CD14-positive monocyte (primary cell): ENCODE results near the gene KIAA1328. TPM values are rescaled to one million over a fixed set of nuclear protein-coding genes. Genes with fewer than 3 reads are reported as not detected.

Source experiments
- DNase-seq, 3 donors: peaks; one replicate each; pipeline ENCODE4 v3.0.0-alpha.2; 2011 to 2022
- H2AFZ ChIP-seq: 2 replicates; pipeline ENCODE4 v1.6.0; 2012; ENCODE audit warnings: mild to moderate bottlenecking, low read depth, low read length, inconsistent platforms; ENCODE audit not compliant: insufficient read depth, poor library complexity, severe bottlenecking
- H3K27ac ChIP-seq, 2 donors: 1 replicate in 1 of 2; 2 replicates in 1 of 2; pipeline ENCODE4 v1.5.1; 2012 to 2013; ENCODE audit warnings: low read length in 2 of 2, control low read depth in 1 of 2, inconsistent platforms in 1 of 2, low read depth in 1 of 2, mild to moderate bottlenecking in 1 of 2
- H3K27me3 ChIP-seq, 2 donors: one replicate each; pipeline versions ENCODE4 v1.6.0 to v1.6.1; 2011 to 2013; ENCODE audit warnings: low read length in 2 of 2; ENCODE audit not compliant: control insufficient read depth in 2 of 2, insufficient read depth in 2 of 2
- H3K36me3 ChIP-seq, 2 donors: replicated peaks in 1 of 2; 1 replicate in 1 of 2; 2 replicates in 1 of 2; pipeline versions ENCODE4 v1.5.1 to v1.6.1; 2012 to 2013; ENCODE audit warnings: low read length in 2 of 2, control low read depth in 1 of 2, inconsistent platforms in 1 of 2, mild to moderate bottlenecking in 1 of 2; ENCODE audit not compliant: insufficient read depth in 2 of 2, control insufficient read depth in 1 of 2
- H3K4me1 ChIP-seq, 2 donors: 1 replicate in 1 of 2; 2 replicates in 1 of 2; pipeline versions ENCODE4 v1.5.1 to v1.6.1; 2012 to 2013; ENCODE audit warnings: low read length in 2 of 2, control low read depth in 1 of 2, inconsistent platforms in 1 of 2, mild to moderate bottlenecking in 1 of 2, moderate library complexity in 1 of 2; ENCODE audit not compliant: insufficient read depth in 2 of 2, control insufficient read depth in 1 of 2
- H3K4me2 ChIP-seq: replicated peaks from 2 replicates; pipeline ENCODE3; 2012; ENCODE audit warnings: low read length, moderate library complexity, mild to moderate bottlenecking; ENCODE audit not compliant: poor library complexity, severe bottlenecking; ENCODE audit errors: extremely low read depth
- H3K4me3 ChIP-seq, 3 experiments: fragments of 200-600 bp in 1 of 3; sonication (generic) in 1 of 3; replicated peaks in 1 of 3; 1 replicate in 2 of 3; 2 replicates in 1 of 3; pipeline ENCODE4 v1.5.1; 2011 to 2013; ENCODE audit warnings: low read length in 3 of 3, mild to moderate bottlenecking in 3 of 3, control low read depth in 2 of 3, low read depth in 2 of 3, inconsistent platforms in 1 of 3, moderate library complexity in 1 of 3
- H3K79me2 ChIP-seq: 2 replicates; pipeline ENCODE4 v1.6.0; 2012; ENCODE audit warnings: mild to moderate bottlenecking, control low read depth, inconsistent platforms, low read length, moderate library complexity; ENCODE audit not compliant: insufficient read depth
- H3K9ac ChIP-seq: 2 replicates; pipeline ENCODE4 v1.6.0; 2017; ENCODE audit warnings: low read length, mild to moderate bottlenecking; ENCODE audit not compliant: insufficient read depth, poor library complexity, severe bottlenecking
- H3K9me3 ChIP-seq, 2 donors: replicated peaks in 1 of 2; 1 replicate in 1 of 2; 2 replicates in 1 of 2; pipeline versions ENCODE4 v1.5.1 to v1.6.1; 2012 to 2013; ENCODE audit warnings: low read length in 2 of 2, control low read depth in 1 of 2; ENCODE audit not compliant: control insufficient read depth in 1 of 2, insufficient read depth in 1 of 2
- H4K20me1 ChIP-seq: 2 replicates; pipeline ENCODE4 v1.6.0; 2012; ENCODE audit warnings: mild to moderate bottlenecking, low read length, control low read depth, moderate library complexity; ENCODE audit not compliant: insufficient read depth
- H3K27ac Mint-ChIP-seq, 7 donors: one replicate each; pipeline ENCODE4 v1.8.0; 2020; ENCODE audit warnings: mild to moderate bottlenecking in 7 of 7, mixed read lengths in 7 of 7, moderate library complexity in 6 of 7, inconsistent platforms in 2 of 7
- H3K27me3 Mint-ChIP-seq, 3 donors: one replicate each; pipeline ENCODE4 v1.8.0; 2021 to 2022; ENCODE audit warnings: low read depth in 3 of 3, mild to moderate bottlenecking in 3 of 3, mixed read lengths in 3 of 3, moderate library complexity in 3 of 3, inconsistent platforms in 1 of 3
- H3K36me3 Mint-ChIP-seq, 2 donors: one replicate each; pipeline ENCODE4 v1.8.0; 2020; ENCODE audit warnings: mixed read lengths in 2 of 2, inconsistent platforms in 1 of 2, mild to moderate bottlenecking in 1 of 2
- H3K4me1 Mint-ChIP-seq: one replicate; pipeline ENCODE4 v1.8.0; 2020; ENCODE audit warnings: mild to moderate bottlenecking, mixed read lengths
- H3K4me3 Mint-ChIP-seq, 2 donors: one replicate each; pipeline ENCODE4 v1.8.0; 2020; ENCODE audit warnings: mild to moderate bottlenecking in 2 of 2, mixed read lengths in 2 of 2, moderate library complexity in 1 of 2
- H3K9me3 Mint-ChIP-seq, 7 donors: one replicate each; pipeline ENCODE4 v1.8.0; 2020 to 2022; ENCODE audit warnings: mixed read lengths in 7 of 7, mild to moderate bottlenecking in 6 of 7, moderate library complexity in 6 of 7, inconsistent platforms in 2 of 7
- CTCF ChIP-seq: fragments of 200-600 bp; IDR thresholded peaks from one replicate; pipeline ENCODE4 v1.8.0; 2022; ENCODE audit warnings: antibody characterized with exemption, mild to moderate bottlenecking
- WGBS: methylation state at CpG from one replicate; pipeline ENCODE4 v1.1.5; 2013; ENCODE audit warnings: missing lambda C conversion rate; ENCODE audit not compliant: insufficient coverage; 5-methylcytosine and 5-hydroxymethylcytosine counted together
- intact Hi-C, 2 donors: fragments of 100-400 bp; cut with micrococcal nuclease; formaldehyde crosslinking; loops; one replicate each; pipeline versions ENCODE4 v1.15.0 to v1.15.1; 2023
- polyA plus RNA-seq, 3 donors: library from polyadenylated mRNA; depleted of rRNA in 1 of 3; unstranded in 2 of 3; stranded (reverse) in 1 of 3; fragments of 300-500 nt in 2 of 3; fragments of >200 nt in 1 of 3; fragmentation: Illumina TruSeq in 2 of 3; gene quantifications; 1 replicate in 2 of 3; 2 replicates in 1 of 3; pipeline ENCODE4 v1.2.3, GENCODE V29; 2012 to 2021

KIAA1328 gene
- polyA plus RNA-seq, 3 donors: 3.7 to 3.9 (median 3.8) TPM

GRCh38 chr18:36953047-36953446, 124.1 kb downstream of the KIAA1328 start:
- TF ChIP-seq CTCF: no peak
- H2AFZ ChIP-seq: no peak overlapping the region
- H3K9me3 ChIP-seq: no peaks in the 10 kb centered on the region
- peaks cover 0 to 2% of the 10 kb centered on the region in 2 donors for H3K36me3 Mint-ChIP-seq
- DNase-seq: no peak
- no peaks in the 10 kb centered on the region for H3K27me3 Mint-ChIP-seq
- no peaks in the 10 kb centered on the region for H3K27me3 ChIP-seq
- no peak overlapping the region for H3K9ac ChIP-seq
- no peak overlapping the region for H3K4me3 Mint-ChIP-seq
- H3K79me2 ChIP-seq: no peaks in the 10 kb centered on the region
- no peak overlapping the region for H3K27ac ChIP-seq
- intact Hi-C loops: no loop called here
- no peaks in the 10 kb centered on the region for H3K36me3 ChIP-seq
- H3K9me3 Mint-ChIP-seq: peaks cover 0 to 6% (median 3%) of the 10 kb centered on the region in 7 donors
- no peak overlapping the region for H3K4me3 ChIP-seq
- no peaks in the 10 kb centered on the region for H3K4me1 Mint-ChIP-seq
- WGBS: no CpG with 5 or more reads among the region's 1 CpG
- no peaks in the 10 kb centered on the region for H3K4me1 ChIP-seq
- H4K20me1 ChIP-seq: no peaks in the 10 kb centered on the region
- no peak overlapping the region for H3K27ac Mint-ChIP-seq
- no peak overlapping the region for H3K4me2 ChIP-seq

GRCh38 chr18:36960038-36960437, 131.1 kb downstream of the KIAA1328 start:
- peaks cover 10 to 18% of the 10 kb centered on the region in 2 donors for H3K36me3 Mint-ChIP-seq
- no peak overlapping the region for H3K4me3 ChIP-seq

More at GRCh38 chr18:36960038-36960437, 131.1 kb downstream of the KIAA1328 start:
- 97% methylated on average over 8 of the region's 9 CpGs for WGBS
- no peaks in the 10 kb centered on the region for H3K4me1 ChIP-seq
- H3K79me2 ChIP-seq: no peaks in the 10 kb centered on the region
- H3K36me3 ChIP-seq: no peaks in the 10 kb centered on the region
- TF ChIP-seq CTCF: no peak
- no peak overlapping the region for H3K27ac ChIP-seq
- H3K9me3 Mint-ChIP-seq: peaks cover 2 to 16% (median 11%) of the 10 kb centered on the region in 7 donors
- H3K4me3 Mint-ChIP-seq: no peak overlapping the region
- intact Hi-C loops: no loop called here
- no peak overlapping the region for H3K27ac Mint-ChIP-seq
- no peak overlapping the region for H3K9ac ChIP-seq
- H3K4me1 Mint-ChIP-seq: no peaks in the 10 kb centered on the region
- H3K27me3 Mint-ChIP-seq: peaks cover 0 to 2% (median 0%) of the 10 kb centered on the region in 3 donors
- no peaks in the 10 kb centered on the region for H4K20me1 ChIP-seq
- H2AFZ ChIP-seq: no peak overlapping the region
- H3K4me2 ChIP-seq: no peak overlapping the region
- peaks cover 5 to 6% of the 10 kb centered on the region in 2 donors for H3K9me3 ChIP-seq
- no peaks in the 10 kb centered on the region for H3K27me3 ChIP-seq
- DNase-seq: no peak
